GM12878 (cell line): ENCODE measurements around the gene PHF21B. TPM values are rescaled to one million over a fixed set of nuclear protein-coding genes. Genes with fewer than 3 reads are reported as not detected.

ENCODE experiments used
- ATAC-seq: fragments of 200-7000 bp; cut with Tn5 transposase; 3 replicates; pipeline ENCODE4 v1.9.1; 2020; ENCODE audit warnings: mild to moderate bottlenecking, moderate library complexity
- BruUV-seq: library from RNA; stranded (reverse); fragments of 400-500 nt; replicated peaks from 2 replicates; lab custom pipeline; 2021; lab: Mats Ljungman, UMichigan
- CTCF ChIA-PET: fragments of 300-600 bp; sonication (Branson Sonifier 250); formaldehyde crosslinking; extraction: SDS; loops from one replicate; lab custom pipeline; 2021; ENCODE audit warnings: inconsistent platforms; lab: Yijun Ruan, JAX
- POLR2A ChIA-PET: fragments of 350-600 bp; formaldehyde crosslinking; extraction: SDS; loops from one replicate; lab custom pipeline; 2021; ENCODE audit warnings: inconsistent platforms; lab: Charles Lee
- RAD21 ChIA-PET: fragments of 300-600 bp; sonication (Branson Sonifier 250); formaldehyde crosslinking; loops from one replicate; lab custom pipeline; 2023; ENCODE audit warnings: antibody characterized with exemption; ENCODE audit not compliant: unreplicated experiment; lab: Charles Lee
- SMC1A ChIA-PET: fragments of 300-600 bp; sonication (Branson Sonifier 250); formaldehyde crosslinking; loops from one replicate; lab custom pipeline; 2023; ENCODE audit not compliant: unreplicated experiment, uncharacterized antibody; lab: Charles Lee
- DNase-seq: peaks from one replicate; pipeline ENCODE4 v3.0.0-alpha.2; 2011; ENCODE audit warnings: low read depth, low spot score
- FAIRE-seq: peaks from 3 replicates; lab custom pipeline; 2011; peaks lifted over from hg19 to GRCh38; lab: Jason Lieb, UNC
- H2AFZ ChIP-seq: 2 replicates; pipeline ENCODE4 v1.6.0; 2011; ENCODE audit warnings: low read depth, low read length, control low read depth; ENCODE audit not compliant: control insufficient read depth
- H3K27ac ChIP-seq: 2 replicates; pipeline ENCODE4 v1.5.1; 2011; ENCODE audit warnings: control low read depth; ENCODE audit not compliant: control insufficient read depth, insufficient read depth
- H3K27me3 ChIP-seq, 2 experiments: replicated peaks in 1 of 2; 2 replicates each; pipeline versions ENCODE4 v1.6.0 to v1.6.1; 2011; ENCODE audit warnings: low read length in 1 of 2; ENCODE audit not compliant: control insufficient read depth in 2 of 2, insufficient read depth in 2 of 2
- H3K36me3 ChIP-seq, 2 experiments: 2 replicates each; pipeline ENCODE4 v1.5.1; 2011; ENCODE audit warnings: low read length in 1 of 2; ENCODE audit not compliant: control insufficient read depth in 2 of 2, insufficient read depth in 2 of 2
- H3K4me1 ChIP-seq: 2 replicates; pipeline ENCODE4 v1.6.1; 2011; ENCODE audit warnings: mild to moderate bottlenecking, low read length, moderate library complexity, mixed read lengths; ENCODE audit not compliant: control insufficient read depth, insufficient read depth
- H3K4me2 ChIP-seq: 2 replicates; pipeline ENCODE4 v1.6.0; 2011; ENCODE audit warnings: control low read depth; ENCODE audit not compliant: control insufficient read depth, insufficient read depth
- H3K4me3 ChIP-seq: fragments of 200-600 bp; sonication (generic); 2 replicates; pipeline ENCODE4 v1.5.1; 2016
- H3K79me2 ChIP-seq: 2 replicates; pipeline ENCODE4 v1.6.0; 2011; ENCODE audit warnings: low read length; ENCODE audit not compliant: control insufficient read depth, insufficient read depth
- H3K9ac ChIP-seq: 2 replicates; pipeline ENCODE4 v1.8.0; 2011; ENCODE audit warnings: low read length, control low read depth, mixed read lengths; ENCODE audit not compliant: control insufficient read depth, insufficient read depth
- H3K9me3 ChIP-seq: replicated peaks from 3 replicates; pipeline ENCODE4 v1.5.1; 2011; ENCODE audit warnings: mild to moderate bottlenecking, low read length; ENCODE audit not compliant: control insufficient read depth, insufficient read depth
- H4K20me1 ChIP-seq: 2 replicates; pipeline ENCODE4 v1.6.0; 2011; ENCODE audit not compliant: control insufficient read depth, insufficient read depth
- ASH2L ChIP-seq: fragments of 300-600, 200-600 bp; sonication (generic); IDR thresholded peaks from 2 replicates; pipeline ENCODE4 v1.6.1; 2017; ENCODE audit warnings: low read depth, mild to moderate bottlenecking, borderline replicate concordance
- ATF3 ChIP-seq: IDR thresholded peaks from 2 replicates; pipeline ENCODE4 v1.6.1; 2011; ENCODE audit warnings: low read depth, mild to moderate bottlenecking, low read length, moderate library complexity, borderline replicate concordance; ENCODE audit errors: extremely low read depth
- CUX1 ChIP-seq: IDR thresholded peaks from 2 replicates; pipeline ENCODE4 v1.6.1; 2012; ENCODE audit warnings: improper control_type of control experiment, low read depth, low read length; ENCODE audit not compliant: insufficient replicate concordance
- IKZF1 ChIP-seq: fragments of 450-650 bp; conservative IDR thresholded peaks from 2 replicates; pipeline ENCODE4 v1.6.1; 2017; ENCODE audit warnings: antibody characterized with exemption, mild to moderate bottlenecking
- IRF3 ChIP-seq: fragments of 450-650 bp; IDR thresholded peaks from 2 replicates; pipeline ENCODE4 v1.6.1; 2014; ENCODE audit warnings: mild to moderate bottlenecking
- JUNB ChIP-seq: IDR thresholded peaks from 2 replicates; pipeline ENCODE4 v1.6.1; 2016; ENCODE audit warnings: antibody characterized with exemption, mild to moderate bottlenecking
- MLLT1 ChIP-seq: fragments of 450-650 bp; IDR thresholded peaks from 2 replicates; pipeline ENCODE4 v1.6.1; 2016; ENCODE audit warnings: mild to moderate bottlenecking
- NKRF ChIP-seq: fragments of 450-650 bp; conservative IDR thresholded peaks from 2 replicates; pipeline ENCODE4 v1.6.1; 2017; ENCODE audit warnings: mild to moderate bottlenecking, moderate library complexity
- RB1 ChIP-seq: fragments of 450-650 bp; formaldehyde crosslinking; IDR thresholded peaks from 2 replicates; pipeline ENCODE4 v1.6.1; 2017; ENCODE audit warnings: mild to moderate bottlenecking, borderline replicate concordance
- RCOR1 ChIP-seq: conservative IDR thresholded peaks from 2 replicates; pipeline ENCODE4 v1.6.1; 2012; ENCODE audit warnings: low read depth, low read length, improper control_type of control experiment
- RFX5 ChIP-seq: IDR thresholded peaks from 2 replicates; pipeline ENCODE4 v1.6.1; 2011; ENCODE audit warnings: low read depth, low read length, improper control_type of control experiment
- STAT3 ChIP-seq: IDR thresholded peaks from 2 replicates; pipeline ENCODE4 v1.6.1; 2011; ENCODE audit warnings: low read depth, low read length, improper control_type of control experiment
- TAF1 ChIP-seq: IDR thresholded peaks from 2 replicates; pipeline ENCODE4 v1.6.1; 2011; ENCODE audit warnings: mild to moderate bottlenecking, low read depth, low read length, borderline replicate concordance
- ZNF622 ChIP-seq: fragments of 450-650 bp; IDR thresholded peaks from 2 replicates; pipeline ENCODE4 v1.6.1; 2017; ENCODE audit warnings: mild to moderate bottlenecking, inconsistent platforms
- WGBS: methylation state at CpG from one replicate; pipeline ENCODE4 v1.1.6; 2016; ENCODE audit warnings: low lambda C conversion rate; ENCODE audit not compliant: insufficient replicate concordance, insufficient coverage; ENCODE audit errors: missing lambda C conversion rate; 5-methylcytosine and 5-hydroxymethylcytosine counted together
- in situ Hi-C: fragments of 300-500 bp; cut with MboI; formaldehyde crosslinking; loops from 9 replicates; pipeline ENCODE4 v1.14.3; 2018; ENCODE audit warnings: mixed read lengths
- intact Hi-C: fragments of 100-400 bp; cut with micrococcal nuclease; formaldehyde crosslinking; loops from one replicate; pipeline ENCODE4 v1.14.2; 2022; ENCODE audit not compliant: unreplicated experiment
- polyA plus RNA-seq, 11 experiments: library from polyadenylated mRNA; depleted of rRNA in 4 of 11; unstranded in 6 of 11; stranded (reverse) in 5 of 11; fragments of >200 nt; fragmentation: Nextera tagmentation in 4 of 11; fragmentation: Illumina TruSeq in 1 of 11; extraction: Ambion mirVana in 4 of 11; extraction: Trizol in 1 of 11; gene quantifications; 1 replicate in 1 of 11; 2 replicates in 10 of 11; pipeline versions ENCODE4 v1.2.1 to v1.2.3, GENCODE V29; 2011 to 2016; ENCODE audit warnings: inconsistent platforms in 2 of 11, missing spikeins in 2 of 11, low read depth in 1 of 11
- total RNA-seq, 4 experiments: library from RNA; depleted of rRNA in 3 of 4; stranded (reverse); fragments of >200 nt in 3 of 4; fragmentation: Illumina TruSeq in 1 of 4; extraction: Trizol in 1 of 4; gene quantifications; 2 replicates each; pipeline versions ENCODE4 v1.2.1 to v1.2.3, GENCODE V29; 2013 to 2021

Gene PHF21B
- total and polyA plus RNA-seq, 10 of the 15 experiments (the other 5 are each of a cell fraction or from before 2014, with no cell fraction given) = 0.03 to 0.35 TPM; not detected in 8

- H3K79me2 ChIP-seq = no peaks in the 10 kb centered on the region
- no TSS peak for BruUV-seq
- H3K27me3 ChIP-seq = peaks cover 0 to 3% of the 10 kb centered on the region in 2 experiments; a peak in 3 of 4 replicates
- no peaks in the 10 kb centered on the region for H4K20me1 ChIP-seq
- H3K4me3 ChIP-seq = no peak overlapping the region
- H3K27ac ChIP-seq = no peak overlapping the region
- H3K9ac ChIP-seq = no peak overlapping the region
- no peak for ATAC-seq
- POLR2A ChIA-PET = no interaction called here
- no peak for DNase-seq
- 29% methylated on average over 6 of the region's 8 CpGs for WGBS
- CTCF ChIA-PET = no interaction called here
- intact Hi-C loops = no loop called here
- FAIRE-seq = no peak
- RAD21 ChIA-PET = interaction anchor here (0.7 kb wide), 1 partner anchor 45 kb away, joined by 3 read pairs; no protein-coding TSS in a partner anchor
- no peak overlapping the region for H3K4me2 ChIP-seq
- H3K36me3 ChIP-seq = no peaks in the 10 kb centered on the region
- in situ Hi-C loops = no loop called here
- TF ChIP-seq RB1 (no peak), IRF3 (no peak), TAF1 (no peak), RFX5 (no peak), JUNB (no peak), ZNF622 (no peak), ASH2L (no peak), CUX1 (no peak), ATF3 (no peak), IKZF1 (no peak), STAT3 (no peak), RCOR1 (no peak), MLLT1 (no peak), NKRF (no peak)
- H2AFZ ChIP-seq = no peak overlapping the region
- no peaks in the 10 kb centered on the region for H3K4me1 ChIP-seq
- no peaks in the 10 kb centered on the region; the same call in 2 of the 3 replicates for H3K9me3 ChIP-seq
- SMC1A ChIA-PET = interaction anchor here (1.0 kb wide), 1 partner anchor 60 kb away, joined by 3 read pairs; no protein-coding TSS in a partner anchor
These were observed 41.6 kb upstream of the PHF21B start for GRCh38 chr22:45051419-45051818.
